ENCODE measurements around the gene TMBIM6.

DNA sequence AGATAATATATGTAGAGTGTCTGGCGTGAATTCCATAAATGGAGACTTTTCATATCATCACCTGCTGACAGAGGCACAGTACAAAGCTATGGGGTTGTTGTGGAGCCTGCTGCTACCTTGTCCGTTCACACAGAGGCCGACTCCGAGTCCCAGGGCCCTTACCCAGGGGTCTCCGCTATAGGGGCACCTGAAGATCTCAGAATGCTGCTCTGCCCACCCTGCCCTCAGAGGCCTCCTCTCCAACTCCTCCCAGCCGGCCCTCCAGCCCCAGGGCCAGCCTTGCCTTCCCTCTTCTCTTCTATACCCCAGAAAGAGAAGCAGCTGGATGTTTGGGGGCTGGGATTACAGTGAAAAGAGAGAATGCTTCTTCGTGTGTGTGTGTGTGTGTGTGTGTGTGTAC is 65.5 kb downstream of the TMBIM6 start:
- TF ChIP-seq, protein P1, sequence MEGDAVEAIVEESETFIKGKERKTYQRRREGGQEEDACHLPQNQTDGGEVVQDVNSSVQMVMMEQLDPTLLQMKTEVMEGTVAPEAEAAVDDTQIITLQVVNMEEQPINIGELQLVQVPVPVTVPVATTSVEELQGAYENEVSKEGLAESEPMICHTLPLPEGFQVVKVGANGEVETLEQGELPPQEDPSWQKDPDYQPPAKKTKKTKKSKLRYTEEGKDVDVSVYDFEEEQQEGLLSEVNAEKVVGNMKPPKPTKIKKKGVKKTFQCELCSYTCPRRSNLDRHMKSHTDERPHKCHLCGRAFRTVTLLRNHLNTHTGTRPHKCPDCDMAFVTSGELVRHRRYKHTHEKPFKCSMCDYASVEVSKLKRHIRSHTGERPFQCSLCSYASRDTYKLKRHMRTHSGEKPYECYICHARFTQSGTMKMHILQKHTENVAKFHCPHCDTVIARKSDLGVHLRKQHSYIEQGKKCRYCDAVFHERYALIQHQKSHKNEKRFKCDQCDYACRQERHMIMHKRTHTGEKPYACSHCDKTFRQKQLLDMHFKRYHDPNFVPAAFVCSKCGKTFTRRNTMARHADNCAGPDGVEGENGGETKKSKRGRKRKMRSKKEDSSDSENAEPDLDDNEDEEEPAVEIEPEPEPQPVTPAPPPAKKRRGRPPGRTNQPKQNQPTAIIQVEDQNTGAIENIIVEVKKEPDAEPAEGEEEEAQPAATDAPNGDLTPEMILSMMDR (IDR thresholded peaks at IDR 0.05), result no peak
- TF ChIP-seq POLR2A (IDR thresholded peaks at IDR 0.05), result no peak
